ENCODE measurements around the gene TRIM14.
"Not testable (repeated sequence)": the region's sequence is repeated elsewhere in the genome, so short reads cannot be mapped to it uniquely, and the experiment has no call there.

GRCh38 chr9:98124091-98124490 is 5.1 kb upstream of the TRIM14 start:
- TF ChIP-seq POLR2A, POLR2AphosphoS5, POU2F2 (IDR thresholded peaks at IDR 0.05; ENCODE audit: low read depth, low read length): not testable (repeated sequence)

Data from GM12891 (cell line).